ENCODE results near the gene PLCB1. TPM values are rescaled to one million over a fixed set of nuclear protein-coding genes. Genes with fewer than 3 reads are reported as not detected.
"Not testable (repeated sequence)": the region's sequence is repeated elsewhere in the genome, so short reads cannot be mapped to it uniquely, and the experiment has no call there.

The PLCB1 gene
- total RNA-seq, 1 experiment from 2014 or later = 7.2 TPM

DNA sequence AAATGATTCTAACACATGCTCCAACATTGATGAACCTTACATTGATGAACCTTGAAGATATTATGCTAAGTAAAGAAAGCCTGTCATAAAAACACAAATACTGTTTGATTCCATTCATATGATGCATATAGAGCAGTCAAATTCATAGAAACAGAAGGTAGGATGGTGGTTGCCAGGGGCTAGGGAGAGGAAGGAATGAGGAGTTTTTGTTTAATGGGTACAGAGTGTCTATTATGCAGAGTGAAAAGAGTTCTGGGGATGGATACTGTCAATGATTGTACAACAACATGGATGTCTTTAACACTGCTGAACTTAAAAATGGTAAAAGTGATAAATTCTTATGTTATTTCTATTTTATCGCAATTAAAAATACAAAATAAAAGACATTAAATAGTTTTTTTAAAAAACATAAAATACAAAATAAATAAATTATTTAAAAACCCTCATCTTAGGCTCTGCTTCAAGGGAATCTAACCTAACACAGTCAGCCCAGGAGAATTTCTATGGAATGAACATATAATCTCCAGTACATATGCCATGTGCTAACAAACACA is 451.0 kb downstream of the PLCB1 start:
- no peak for DNase-seq (ENCODE audit: low read depth)

DNA sequence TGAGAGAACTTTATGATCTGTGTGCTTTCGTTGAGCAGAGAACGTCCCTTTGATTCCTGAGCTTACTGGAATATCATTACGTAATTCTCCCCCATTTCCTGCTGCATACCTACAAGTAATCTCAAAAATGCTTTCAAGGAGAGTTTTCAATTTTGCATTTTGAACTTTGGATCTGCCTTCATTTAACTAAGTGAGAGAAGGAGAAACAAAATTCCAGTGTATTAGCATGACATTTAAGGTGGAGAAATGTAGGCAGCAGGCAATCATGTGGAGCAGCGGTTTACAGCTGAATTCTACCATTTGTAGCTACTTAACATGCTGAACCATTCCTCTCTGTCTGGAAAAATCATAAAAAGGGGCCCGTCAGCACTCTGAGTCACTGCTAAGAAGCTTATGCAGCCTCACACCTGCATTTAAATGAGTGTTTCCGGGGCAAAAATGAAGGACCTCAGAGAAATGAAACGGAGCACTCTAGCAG is 451.5 kb downstream of the PLCB1 start:
- DNase-seq (ENCODE audit: low read depth) = no peak

DNA sequence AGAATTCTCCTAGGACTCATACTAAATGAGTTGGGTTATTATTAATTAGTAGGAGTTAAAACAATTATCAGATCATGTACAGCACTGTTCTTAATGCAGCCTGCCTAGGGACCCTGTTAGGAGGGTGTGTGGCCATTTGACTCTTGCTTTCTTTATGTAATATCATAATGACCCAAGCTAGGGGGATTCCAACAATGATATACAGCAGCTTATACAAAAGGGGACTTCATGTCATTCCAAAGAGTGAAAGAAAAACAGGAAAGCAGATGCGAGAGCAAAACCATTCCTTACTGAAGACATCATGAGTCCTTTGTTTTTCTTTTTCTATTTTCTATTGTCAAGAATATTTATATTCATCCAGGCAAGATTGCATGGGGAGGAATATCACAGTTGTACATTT is 455.2 kb downstream of the PLCB1 start:
- DNase-seq (ENCODE audit: low read depth) = no peak

DNA sequence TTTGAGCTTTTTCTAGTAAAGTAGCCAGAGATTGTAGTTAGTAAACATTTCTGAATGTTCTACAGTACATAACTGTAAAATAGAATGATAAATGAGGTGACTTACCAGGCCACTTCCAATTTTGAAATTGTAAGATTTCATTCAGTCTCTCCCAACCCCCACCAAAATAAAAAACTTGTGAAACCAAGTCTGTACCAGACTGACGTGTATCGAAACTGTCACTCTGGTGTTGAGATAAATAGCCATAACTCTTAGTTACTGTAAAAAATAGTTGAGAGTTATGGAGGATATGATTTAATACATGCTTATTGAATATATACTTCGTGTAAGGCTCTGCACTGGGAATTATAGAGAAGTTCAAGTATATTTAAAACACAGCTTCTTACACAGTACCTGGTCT is 455.7 kb downstream of the PLCB1 start:
- DNase-seq (ENCODE audit: low read depth) = no peak

DNA sequence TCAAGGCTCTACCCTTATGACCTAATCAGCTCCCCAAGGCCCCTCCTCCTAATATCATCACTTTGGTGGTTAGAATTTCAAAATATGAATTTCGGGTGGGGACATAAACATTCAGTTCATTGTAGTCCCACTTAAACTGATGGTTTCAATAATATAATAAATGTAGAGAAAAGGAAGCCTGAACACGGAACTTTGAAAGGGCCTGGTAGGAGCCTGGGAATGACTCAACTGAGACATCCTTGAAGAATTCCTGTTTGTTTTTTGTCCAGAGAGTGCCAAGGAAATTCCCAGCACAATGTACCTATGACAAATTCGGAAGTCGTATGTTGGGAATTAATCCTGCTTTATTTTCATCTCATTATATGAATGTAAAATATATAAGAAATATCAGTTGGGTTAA is 457.9 kb downstream of the PLCB1 start:
- DNase-seq (ENCODE audit: low read depth) = peak; percentile 81

DNA sequence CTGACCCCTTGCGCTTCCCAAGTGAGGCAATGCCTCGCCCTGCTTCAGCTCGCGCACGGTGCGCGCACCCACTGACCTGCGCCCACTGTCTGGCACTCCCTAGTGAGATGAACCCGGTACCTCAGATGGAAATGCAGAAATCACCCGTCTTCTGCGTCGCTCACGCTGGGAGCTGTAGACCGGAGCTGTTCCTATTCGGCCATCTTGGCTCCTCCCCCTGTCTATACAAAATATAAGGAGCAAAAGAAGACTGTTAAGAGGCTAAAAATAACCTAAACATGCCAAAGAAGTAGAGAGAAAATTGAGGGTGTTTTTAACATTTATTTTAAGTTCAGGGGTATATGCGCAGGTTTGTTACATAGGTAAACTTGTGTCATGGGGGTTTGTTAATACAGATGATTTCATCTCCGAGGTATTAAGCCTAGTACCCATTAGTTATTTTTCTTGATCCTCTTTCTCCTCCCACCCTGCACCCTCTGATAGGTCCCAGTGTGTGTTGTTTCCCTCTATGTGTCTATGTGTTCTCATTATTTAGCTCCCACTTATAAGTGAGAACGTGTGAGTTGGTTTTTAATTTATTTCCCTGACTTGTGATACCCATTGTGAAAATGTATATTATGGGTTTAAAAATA is 469.0 kb downstream of the PLCB1 start:
- DNase-seq (ENCODE audit: low read depth) = not testable (repeated sequence)

DNA sequence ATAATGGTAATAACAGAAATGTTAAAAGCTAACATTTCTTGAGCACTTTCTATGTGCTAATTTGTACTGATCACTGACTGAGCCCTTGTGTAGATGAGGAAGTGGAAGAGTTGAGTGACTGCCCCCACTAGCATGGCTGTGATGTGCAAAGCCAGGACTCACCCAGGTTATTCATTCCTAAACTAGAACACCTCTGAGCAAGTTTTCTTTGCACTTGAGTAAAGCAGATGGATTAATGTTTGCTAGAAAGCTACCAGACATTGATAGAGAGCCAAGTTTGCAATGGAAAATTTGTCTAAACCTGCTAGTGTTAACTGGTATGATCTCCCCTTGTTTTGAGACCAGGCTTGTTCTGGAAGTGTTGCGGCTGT is 469.5 kb downstream of the PLCB1 start:
- no peak for DNase-seq (ENCODE audit: low read depth)

DNA sequence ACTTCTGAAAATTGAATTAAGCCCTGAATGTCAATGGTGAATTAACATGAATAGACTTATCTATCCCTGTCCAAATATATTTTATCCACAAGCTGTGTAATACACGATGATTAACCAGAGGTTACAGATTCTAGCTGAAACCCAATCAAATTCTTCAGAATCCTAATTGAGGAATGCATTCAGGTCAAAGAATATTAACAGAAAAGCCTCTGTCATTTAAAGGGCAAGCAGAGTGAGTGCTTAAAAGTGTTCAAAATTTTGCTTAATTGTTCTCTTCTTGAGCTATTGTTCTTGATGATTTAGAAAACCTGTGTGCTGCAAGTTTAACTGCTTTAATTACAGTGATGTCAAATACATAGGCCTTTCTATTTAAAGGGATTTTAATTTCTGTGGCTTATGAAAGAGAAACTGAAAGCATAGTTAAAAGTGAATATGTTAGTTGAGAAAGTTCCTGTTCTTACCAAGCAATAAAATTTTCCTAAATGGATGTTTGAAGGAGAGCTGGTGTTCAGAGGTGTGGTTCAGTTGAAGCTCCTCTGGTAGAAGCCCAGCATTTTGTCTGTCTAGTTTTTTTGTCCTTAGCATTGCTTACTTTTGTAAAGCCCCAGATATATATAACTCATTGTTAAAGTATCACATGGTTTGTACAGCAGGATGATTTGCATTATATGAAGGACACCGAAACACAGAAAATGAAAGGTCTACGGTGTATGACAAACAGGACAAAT is 470.5 kb downstream of the PLCB1 start:
- no peak for DNase-seq (ENCODE audit: low read depth)

DNA sequence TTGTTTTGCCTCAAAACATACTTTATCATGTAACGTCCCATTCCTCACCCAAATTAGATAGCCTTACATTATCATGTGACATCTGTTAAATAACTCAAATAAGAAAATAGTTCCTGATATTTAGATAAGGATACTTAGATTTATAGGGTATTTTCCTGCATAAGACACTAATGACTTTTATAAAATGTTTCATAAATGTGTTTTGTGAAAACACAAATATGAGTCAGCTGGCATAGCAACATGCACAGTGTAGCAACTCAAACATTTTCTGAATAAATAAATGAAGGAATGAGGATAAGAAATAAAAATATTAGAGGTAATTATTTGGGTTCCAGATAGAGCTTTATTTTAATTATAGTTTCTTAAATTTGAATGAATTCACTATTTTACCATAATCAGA is 476.4 kb downstream of the PLCB1 start:
- DNase-seq (ENCODE audit: low read depth) = no peak

DNA sequence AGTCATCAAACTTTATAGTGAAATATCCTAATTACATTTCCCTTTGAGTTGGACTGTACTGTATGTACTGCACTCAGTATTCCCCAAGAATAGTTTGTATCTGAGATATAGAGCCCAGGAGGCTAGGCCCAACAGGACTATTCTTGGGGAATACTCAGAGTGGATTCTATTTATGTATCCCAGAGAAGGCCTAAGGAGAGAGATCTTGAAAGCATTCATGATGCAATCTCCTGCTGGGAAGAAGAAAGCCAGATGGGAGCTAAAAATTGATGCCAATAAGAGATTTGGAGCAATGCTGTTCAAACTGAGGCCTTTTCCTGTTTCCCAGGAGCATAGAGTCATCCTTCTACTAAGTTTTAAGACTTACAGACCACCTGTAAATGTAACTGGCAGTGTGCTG is 484.7 kb downstream of the PLCB1 start:
- no peak for DNase-seq (ENCODE audit: low read depth)

DNA sequence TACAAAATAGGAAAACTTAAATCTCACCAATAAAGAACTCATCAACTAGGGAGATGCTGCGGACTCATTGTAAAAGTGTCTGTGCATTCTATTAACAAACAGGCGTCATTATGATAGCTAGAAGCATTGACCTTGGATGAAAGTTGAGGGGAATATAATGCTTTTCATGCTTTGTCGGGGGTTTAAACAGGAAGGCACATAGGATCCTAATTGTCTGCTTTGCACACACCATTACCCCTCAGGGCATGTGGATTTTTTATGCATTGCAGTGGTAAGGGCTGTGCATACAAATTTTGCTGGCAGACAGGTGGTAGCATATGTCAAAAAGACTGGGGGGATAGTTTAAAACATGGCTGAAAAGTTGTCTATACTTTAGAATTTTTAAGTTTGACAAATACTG is 488.9 kb downstream of the PLCB1 start:
- no peak for DNase-seq (ENCODE audit: low read depth)

DNA sequence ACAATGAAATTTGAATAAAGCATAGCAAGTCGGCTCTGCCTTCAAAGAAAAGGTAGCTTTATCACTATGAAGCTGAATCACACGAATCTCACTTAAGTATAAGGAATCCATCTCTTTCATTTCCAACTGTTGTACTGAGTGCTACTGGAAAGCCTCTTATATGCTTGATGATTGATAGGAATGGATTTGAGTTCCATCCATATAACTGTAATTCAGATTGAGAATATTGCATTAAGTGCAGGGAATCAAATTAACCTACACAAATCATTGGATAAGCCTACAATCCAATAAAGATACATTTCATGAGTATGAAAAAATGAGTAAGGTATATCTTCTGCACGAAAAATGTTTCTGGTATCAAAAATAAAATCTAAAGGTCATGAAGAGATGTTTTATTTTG is 492.0 kb downstream of the PLCB1 start:
- no peak for DNase-seq (ENCODE audit: low read depth)

DNA sequence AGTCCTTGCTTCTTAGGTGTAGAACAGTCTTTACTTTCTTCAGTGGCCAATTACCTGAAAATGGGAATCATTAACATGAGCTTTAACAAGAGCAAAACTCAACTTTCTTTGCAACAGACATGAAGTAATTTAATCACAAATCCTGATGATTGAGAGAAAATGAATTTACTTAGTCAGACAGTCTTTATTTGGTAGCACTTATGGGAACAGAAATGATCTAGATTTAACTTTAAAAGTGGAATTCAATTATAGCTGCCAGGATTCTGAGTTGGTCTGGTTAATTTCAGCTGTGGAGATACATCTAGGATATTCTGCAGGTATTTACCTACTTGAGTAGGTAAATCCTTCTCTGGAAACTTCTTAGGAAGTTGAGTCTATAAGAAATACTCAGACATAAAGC is 492.6 kb downstream of the PLCB1 start:
- DNase-seq (ENCODE audit: low read depth) = no peak

DNA sequence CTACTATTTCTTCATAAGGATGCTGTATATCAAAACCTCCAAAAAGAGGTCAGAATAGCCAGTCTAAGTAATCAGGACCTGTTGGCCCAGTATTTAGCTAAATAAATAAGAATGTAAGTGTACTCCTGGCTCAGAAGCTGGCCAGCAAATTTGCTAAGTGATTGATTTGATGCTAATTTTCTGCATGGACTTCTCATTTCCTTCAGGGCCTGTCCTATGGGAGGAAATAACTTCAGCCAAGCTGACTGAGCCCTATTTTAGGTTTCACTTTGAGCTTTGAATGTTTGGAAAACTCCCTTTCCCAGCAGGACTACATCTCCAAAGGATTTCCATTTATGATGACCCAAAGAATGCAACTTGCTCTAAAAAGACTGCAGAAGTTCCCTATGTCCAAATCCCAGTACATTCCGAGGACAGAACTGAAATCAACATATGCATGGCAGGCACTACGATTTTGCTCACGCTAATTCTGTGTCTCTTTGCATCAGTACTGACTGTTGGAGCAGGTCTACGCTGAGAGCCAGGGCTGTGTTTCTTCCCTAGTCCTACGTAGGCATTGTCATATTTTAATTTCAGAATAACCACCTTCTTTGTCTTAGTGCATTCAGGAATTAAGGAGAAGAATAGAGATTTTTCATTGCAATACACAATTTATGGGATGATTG is 495.4 kb downstream of the PLCB1 start:
- DNase-seq (ENCODE audit: low read depth) = no peak

DNA sequence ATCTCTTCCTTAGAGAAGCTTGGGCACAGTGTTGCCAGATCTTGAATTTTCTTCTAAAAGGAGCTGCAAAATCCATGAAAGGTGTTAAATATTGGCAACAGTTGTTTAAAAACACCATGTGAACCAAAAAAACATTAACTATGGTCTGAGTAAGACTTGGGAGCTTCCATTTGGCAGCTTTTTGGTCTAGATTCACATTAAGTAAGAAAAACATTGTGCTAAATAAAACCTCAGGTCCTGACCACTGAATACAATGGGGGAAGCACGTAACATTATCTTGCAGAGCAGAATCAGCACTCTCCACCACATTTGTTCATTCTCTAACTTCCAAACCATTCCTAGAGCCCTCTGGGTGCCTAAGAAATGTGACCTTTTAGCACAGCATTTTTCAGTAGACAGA is 499.2 kb downstream of the PLCB1 start:
- no peak for DNase-seq (ENCODE audit: low read depth)

DNA sequence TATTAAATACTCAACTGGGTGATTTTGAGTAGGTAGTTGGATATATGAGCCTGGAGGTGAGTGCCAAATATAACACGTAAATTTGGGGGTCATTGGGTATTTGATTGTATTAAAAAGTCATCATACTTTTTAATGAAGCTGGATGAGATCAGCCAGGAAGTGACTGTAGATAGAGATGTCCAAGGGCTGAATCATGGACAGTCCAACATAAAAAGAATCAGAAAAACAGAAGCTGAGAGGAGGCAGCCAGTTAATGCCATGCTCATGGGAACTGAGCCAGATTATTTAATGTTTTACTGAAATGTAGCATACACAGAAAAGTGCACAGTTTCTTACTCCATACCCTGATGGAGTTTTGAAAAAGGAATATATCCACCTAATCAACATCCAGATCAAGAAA is 501.3 kb downstream of the PLCB1 start:
- peak; percentile 73 for DNase-seq (ENCODE audit: low read depth)

DNA sequence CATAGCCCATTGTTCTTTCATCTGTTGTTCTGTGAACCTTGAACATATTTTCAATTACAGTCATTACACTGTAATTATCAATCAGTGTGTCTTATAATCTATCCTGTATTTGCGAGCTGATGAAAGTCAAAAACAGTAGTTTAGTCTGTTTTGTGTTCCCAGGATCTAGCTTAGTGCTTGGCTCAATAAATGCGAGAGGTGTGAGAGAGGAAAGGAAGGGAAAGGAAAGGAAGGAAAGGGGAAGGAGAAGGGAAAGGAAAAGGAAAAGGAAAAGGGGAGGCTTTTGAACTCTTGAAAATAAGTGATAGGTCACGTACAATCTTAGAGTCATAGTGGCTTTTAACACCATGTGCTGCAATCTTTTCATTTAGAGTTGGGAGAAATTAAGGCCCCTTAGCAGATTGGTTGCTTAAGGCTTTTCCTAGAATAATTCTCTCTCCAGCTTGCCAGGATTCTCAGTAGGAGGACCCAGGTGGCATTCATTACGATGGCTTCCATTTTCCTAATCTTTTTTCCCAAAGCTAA is 503.0 kb downstream of the PLCB1 start:
- DNase-seq (ENCODE audit: low read depth) = no peak

DNA sequence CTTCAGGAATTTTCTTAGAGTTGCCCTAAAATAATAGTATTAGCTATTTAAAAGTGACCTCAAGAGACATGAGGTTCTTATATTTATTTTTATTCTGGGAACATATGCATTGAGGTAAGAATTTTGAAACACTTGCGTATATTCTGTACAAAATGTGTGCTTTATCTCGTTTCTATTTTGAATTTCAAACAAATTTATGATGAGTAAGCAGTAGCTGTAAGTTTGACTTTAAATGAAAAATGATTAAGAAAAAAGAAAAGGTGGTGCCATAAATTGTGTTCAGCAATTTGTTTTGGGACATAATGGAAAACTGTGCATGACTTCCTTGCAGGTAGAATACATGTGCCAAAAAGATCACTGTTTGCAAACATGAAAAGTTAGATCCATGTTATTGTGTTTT is 503.8 kb downstream of the PLCB1 start:
- DNase-seq (ENCODE audit: low read depth) = no peak

DNA sequence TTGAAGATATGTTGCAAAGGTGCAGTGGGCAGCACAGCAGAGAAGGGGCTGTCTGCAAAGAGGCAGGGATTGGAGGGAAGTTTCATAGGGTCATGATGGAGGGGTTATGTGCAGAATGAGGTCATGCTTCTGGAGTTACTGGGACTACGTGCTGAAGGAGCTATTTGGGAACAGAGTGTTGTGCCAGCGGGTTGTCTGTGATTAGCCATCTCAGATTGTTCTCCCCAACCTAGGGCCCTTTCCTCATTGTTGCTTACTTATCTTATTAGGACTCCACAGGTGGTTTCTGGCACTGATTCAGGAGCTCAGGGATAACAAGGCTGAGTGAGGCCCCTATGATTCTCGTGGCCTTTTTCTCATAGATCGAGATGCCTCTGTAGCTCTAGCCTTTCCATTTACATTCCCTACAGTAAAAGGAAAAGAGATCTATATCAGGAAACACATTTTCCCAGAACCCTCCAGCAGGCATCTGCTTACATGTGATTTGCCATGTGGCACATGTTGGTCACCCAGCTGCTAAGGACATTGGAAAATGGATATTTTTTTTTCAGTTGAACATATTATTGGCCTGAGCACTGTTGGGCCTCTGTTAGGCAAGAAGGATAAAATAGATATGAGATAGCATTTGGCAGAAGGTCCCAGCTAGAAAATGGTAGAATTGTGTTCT is 507.2 kb downstream of the PLCB1 start:
- DNase-seq (ENCODE audit: low read depth) = no peak

DNA sequence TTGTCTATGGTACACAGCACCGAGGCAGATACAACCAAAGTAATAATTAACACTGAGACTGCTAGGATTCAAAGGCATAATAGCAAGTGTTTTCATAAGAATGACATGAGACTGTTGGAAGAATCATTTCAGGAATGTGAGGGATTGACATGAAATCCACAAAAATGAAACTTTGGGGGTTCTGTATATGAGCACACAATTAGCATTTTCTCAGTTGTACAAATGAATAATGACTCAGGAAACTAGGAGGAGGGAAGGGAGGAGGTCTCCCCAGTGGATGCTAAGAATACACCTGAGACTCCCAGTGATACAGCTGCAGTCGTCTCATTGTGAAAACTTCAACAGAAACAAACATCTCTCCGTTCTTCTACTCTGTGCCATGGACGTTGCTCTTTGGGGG is 508.4 kb downstream of the PLCB1 start:
- no peak for DNase-seq (ENCODE audit: low read depth)

DNA sequence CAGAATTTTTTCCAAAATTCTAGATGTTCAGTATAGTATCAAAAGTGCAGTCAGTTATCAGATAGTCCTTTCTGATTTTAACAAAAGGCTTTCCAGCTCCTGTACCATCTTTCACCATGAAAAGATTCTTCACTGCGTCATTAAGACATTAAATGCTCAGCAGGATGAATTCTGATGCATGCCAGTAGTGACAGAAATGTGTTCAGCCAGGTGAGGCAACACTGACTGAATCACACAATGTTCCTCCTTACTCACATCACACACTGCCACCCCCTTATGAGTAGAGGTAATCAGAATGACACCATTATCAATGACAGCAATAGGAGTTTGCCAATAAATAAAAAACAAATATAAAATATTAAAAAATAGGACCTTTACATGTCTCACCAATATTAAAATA is 510.2 kb downstream of the PLCB1 start:
- no peak for DNase-seq (ENCODE audit: low read depth)

DNA sequence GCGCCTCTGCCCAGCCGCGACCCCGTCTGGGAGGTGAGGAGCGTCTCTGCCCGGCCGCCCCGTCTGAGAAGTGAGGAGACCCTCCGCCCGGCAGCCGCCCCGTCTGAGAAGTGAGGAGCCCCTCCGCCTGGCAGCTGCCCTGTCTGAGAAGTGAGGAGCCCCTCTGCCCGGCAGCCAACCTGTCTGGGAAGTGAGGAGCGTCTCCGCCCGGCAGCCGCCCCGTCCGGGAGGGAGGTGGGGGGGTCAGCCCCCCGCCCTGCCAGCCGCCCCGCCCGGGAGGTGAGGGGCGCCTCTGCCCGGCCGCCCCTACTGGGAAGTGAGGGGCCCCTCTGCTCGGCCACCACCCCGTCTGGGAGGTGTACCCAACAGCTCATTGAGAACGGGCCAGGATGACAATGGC is 512.4 kb downstream of the PLCB1 start:
- DNase-seq (ENCODE audit: low read depth) = not testable (repeated sequence)
